ENCODE data around the gene CDH5. TPM values are rescaled to one million over a fixed set of nuclear protein-coding genes. Genes with fewer than 3 reads are reported as not detected.
A peak's percentile ranks its signal among the peaks of the same experiment; 100 is the strongest.

The CDH5 gene
- total RNA-seq, 1 donor from 2014 or later, result 263 TPM

- DNase-seq (ENCODE audit: low read depth in 2 of 2), result no peak
Observed at GRCh38 chr16:66389256-66390176, 23.0 kb downstream of the CDH5 start.

- DNase-seq (ENCODE audit: low read depth in 2 of 2), result no peak
Observed at GRCh38 chr16:66390346-66391108, 24.0 kb downstream of the CDH5 start.

GRCh38 chr16:66391726-66392670, 25.5 kb downstream of the CDH5 start:
- DNase-seq (ENCODE audit: low read depth in 2 of 2), result no peak

GRCh38 chr16:66395806-66396555, 29.5 kb downstream of the CDH5 start:
- DNase-seq (ENCODE audit: low read depth in 2 of 2), result no peak

- no peak for DNase-seq (ENCODE audit: low read depth in 2 of 2)
Observed at GRCh38 chr16:66397736-66398433, 31.4 kb downstream of the CDH5 start.

- DNase-seq (ENCODE audit: low read depth in 2 of 2), result no peak
Observed at GRCh38 chr16:66399031-66399430, 32.5 kb downstream of the CDH5 start.

- DNase-seq (ENCODE audit: low read depth in 2 of 2), result peak in 1 of 2 donors; percentile 42
Observed at GRCh38 chr16:66399930-66400329, 33.4 kb downstream of the CDH5 start.

GRCh38 chr16:66400503-66401380, 34.3 kb downstream of the CDH5 start:
- no peak for DNase-seq (ENCODE audit: low read depth in 2 of 2)

- DNase-seq (ENCODE audit: low read depth in 2 of 2), result no peak
Observed at GRCh38 chr16:66401610-66402009, 35.1 kb downstream of the CDH5 start.

- no peak for DNase-seq (ENCODE audit: low read depth in 2 of 2)
Observed at GRCh38 chr16:66402166-66402565, 35.7 kb downstream of the CDH5 start.

- DNase-seq (ENCODE audit: low read depth in 2 of 2), result no peak
Observed at GRCh38 chr16:66402591-66403230, 36.2 kb downstream of the CDH5 start.

- DNase-seq (ENCODE audit: low read depth in 2 of 2), result no peak
Observed at GRCh38 chr16:66403531-66404145, 37.1 kb downstream of the CDH5 start.

- DNase-seq (ENCODE audit: low read depth in 2 of 2), result no peak
Observed at GRCh38 chr16:66405057-66405783, 38.7 kb downstream of the CDH5 start.

- peak; percentile 51 to 72 for DNase-seq (ENCODE audit: low read depth in 2 of 2)
Observed at GRCh38 chr16:66406534-66407221, 40.2 kb downstream of the CDH5 start.

GRCh38 chr16:66408163-66409048, 41.9 kb downstream of the CDH5 start:
- DNase-seq (ENCODE audit: low read depth in 2 of 2), result peak; percentile 85 to 93

GRCh38 chr16:66409156-66409555, 42.7 kb downstream of the CDH5 start:
- no peak for DNase-seq (ENCODE audit: low read depth in 2 of 2)

All from dermis microvascular lymphatic vessel endothelial cell (primary cell).